Right ventricle myocardium inferior (tissue), 1 donor: ENCODE measurements around the gene TCF3. TPM values are rescaled to one million over a fixed set of nuclear protein-coding genes. Genes with fewer than 3 reads are reported as not detected.
A peak's percentile ranks its signal among the peaks of the same experiment; 100 is the strongest.

Experiments used
- ATAC-seq: fragments of 200-7000 bp; cut with Tn5 transposase; one replicate; pipeline ENCODE4 v1.9.1; 2020; ENCODE audit warnings: mild to moderate bottlenecking, moderate library complexity
- DNase-seq: peaks from one replicate; pipeline ENCODE4 v3.0.0; 2021; ENCODE audit errors: missing footprints
- intact Hi-C: fragments of 100-400 bp; cut with DNase I; formaldehyde crosslinking; loops from one replicate; pipeline ENCODE4 v1.11.0; 2022
- total RNA-seq: library from RNA; stranded (reverse); fragmentation: NEBNext Ultra II Directional; extraction: Animal tissue kit (Norgen Biotek cat#: 25700); gene quantifications from one replicate; pipeline ENCODE4 v1.2.1, GENCODE V29; 2021
- donor health status: DM: no; HTN: yes; CAD: no; lungs with severe emphysema.

TCF3 gene
- total RNA-seq, 1 donor from 2014 or later, result 25.3 TPM

DNA sequence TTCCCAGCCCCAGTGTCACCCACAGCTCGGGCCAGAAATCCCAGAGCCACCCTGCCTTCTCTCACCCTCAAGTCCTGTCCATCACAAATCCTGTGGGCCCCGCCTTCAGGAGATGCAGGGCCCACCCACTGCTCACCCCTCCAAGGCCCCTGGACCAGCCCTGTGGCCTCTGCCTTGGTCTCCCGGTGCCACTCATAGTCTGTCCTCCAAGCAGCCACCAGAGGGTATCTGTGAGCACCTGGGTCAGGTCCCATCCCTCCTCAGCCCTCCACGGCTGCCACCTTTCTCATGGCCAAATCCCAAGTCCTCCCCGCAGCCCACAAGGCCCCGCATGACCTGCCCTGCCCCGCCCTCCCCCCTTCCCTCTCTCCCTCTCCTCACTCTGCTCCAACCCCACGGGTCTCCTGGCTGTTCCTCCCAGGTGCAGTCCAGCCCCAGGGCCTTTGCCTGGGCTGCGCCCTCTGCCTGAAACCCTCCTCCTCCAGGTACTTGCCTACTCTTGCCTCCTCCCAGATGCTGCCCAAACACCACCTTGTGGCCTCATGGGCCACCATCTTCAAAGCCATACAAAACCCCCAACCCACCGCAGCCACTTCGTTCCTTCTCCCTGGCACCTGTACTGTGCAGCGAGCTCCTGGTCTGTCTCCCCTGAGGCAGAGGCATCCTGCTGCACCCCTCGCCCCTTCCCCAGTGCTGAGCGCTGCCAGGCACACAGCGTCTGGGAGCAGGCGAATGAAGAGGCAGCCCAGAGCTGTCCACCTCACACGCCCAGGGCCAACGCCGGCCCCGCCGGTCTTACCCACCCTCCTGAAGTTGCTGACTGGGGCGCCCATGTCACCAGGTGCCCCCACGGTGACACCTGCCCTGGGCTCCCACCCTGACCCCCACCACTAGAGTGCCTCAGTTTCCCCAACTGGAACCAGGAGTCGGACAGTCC lies 34.0 kb downstream of the TCF3 start:
- peak; percentile 48 for DNase-seq
- intact Hi-C loops, result no loop called here
- ATAC-seq, result peak; percentile 58

DNA sequence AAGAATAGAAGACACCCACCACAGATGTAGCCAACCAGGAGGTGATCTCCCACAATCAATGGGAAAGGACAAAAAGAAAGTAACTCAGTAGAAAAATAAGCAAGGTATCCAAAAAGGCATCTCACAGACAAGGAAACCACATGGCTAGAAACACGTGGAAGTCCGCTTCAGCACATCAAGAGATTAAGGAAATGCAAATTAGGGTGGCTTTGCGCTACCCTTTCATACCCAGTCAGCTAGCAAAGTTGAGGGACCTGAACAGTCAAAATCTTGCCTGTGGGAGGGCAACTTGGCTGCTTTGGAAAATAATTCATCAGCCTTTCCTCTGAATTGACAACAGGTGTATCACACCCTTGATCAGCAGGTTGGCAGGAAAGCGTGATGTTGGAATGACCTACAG lies 35.5 kb downstream of the TCF3 start:
- intact Hi-C loops, result no loop called here

GRCh38 chr19:1616396-1616795 lies 36.0 kb downstream of the TCF3 start:
- intact Hi-C loops, result no loop called here
- DNase-seq (no peak), ATAC-seq (peak; percentile 26)

More for the DNA sequence above, 35.5 kb downstream of the TCF3 start:
- no peak for ATAC-seq
- DNase-seq, result no peak

GRCh38 chr19:1615156-1615765 lies 37.2 kb downstream of the TCF3 start:
- intact Hi-C loops, result no loop called here
- ATAC-seq (no peak), DNase-seq (peak; percentile 32)

GRCh38 chr19:1613808-1614570 lies 38.4 kb downstream of the TCF3 start:
- DNase-seq (peak; percentile 56), ATAC-seq (no peak)
- intact Hi-C loops, result no loop called here

DNA sequence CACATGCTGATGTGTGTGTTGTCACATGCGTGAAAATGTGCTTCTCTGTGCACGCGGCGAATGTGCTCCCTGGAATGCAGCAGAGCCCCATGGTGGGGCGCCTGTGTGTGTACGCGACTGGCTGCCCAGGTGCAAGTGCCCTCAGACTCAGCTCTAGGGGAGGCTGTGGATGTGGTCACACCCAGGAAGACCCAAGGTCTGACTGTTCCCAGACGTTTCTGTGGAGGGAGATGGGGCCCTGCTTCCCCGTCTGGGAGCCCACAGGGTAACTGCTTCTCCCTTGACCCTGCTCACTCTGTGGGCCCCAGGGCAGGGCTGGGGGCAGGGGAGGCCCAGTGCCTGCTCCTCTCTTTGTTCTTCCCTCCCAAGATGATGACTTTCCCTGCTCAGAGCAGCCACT lies 39.3 kb downstream of the TCF3 start:
- intact Hi-C loops, result no loop called here
- DNase-seq, result peak; percentile 22

GRCh38 chr19:1612114-1613086 lies 40.0 kb downstream of the TCF3 start:
- ATAC-seq (no peak), DNase-seq (peak; percentile 45)
- intact Hi-C loops, result no loop called here

More for the DNA sequence above, 39.3 kb downstream of the TCF3 start:
- no peak for ATAC-seq

DNA sequence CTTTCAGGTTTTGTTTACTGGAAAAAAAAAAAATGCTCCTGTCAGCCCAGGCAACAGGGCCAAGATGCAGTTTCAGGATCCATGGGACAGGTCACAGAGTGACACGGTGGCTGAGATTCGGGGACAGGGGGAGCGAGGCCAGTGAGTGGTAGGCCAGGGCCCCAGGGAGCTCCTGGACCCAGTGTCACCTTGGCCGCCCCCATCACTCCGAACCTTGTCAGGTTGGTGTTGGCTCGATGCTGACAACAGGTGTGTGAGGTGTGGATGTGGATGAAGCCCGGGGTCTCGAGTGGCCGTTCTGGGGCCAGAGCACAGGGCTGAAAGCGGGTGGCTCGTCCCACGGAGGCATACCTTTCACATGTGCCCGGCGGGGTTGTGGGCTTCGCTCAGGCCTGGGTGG lies 41.1 kb downstream of the TCF3 start:
- DNase-seq (peak; percentile 33), ATAC-seq (no peak)
- intact Hi-C loops, result no loop called here

DNA sequence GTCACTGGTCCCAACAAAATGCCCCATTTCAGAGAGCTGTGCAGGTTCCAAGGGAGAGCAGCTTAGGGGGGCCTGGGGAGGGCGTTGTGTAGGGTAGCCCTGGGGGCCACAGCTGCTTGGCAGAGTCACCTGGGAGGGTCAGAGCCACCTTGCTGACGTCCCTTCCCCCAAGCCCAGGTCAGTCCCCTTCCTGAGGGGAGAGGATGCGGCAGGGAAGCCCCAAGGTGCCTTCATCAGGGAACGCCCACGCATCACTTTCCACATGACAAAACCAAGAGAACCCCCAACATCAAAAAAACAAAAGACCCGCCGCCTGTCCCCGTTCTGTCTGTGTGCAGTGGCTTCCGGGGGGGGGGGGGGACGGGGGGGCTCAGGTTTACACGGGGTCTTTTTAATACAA lies 41.8 kb downstream of the TCF3 start:
- intact Hi-C loops, result no loop called here
- ATAC-seq, result no peak
- DNase-seq, result peak; percentile 8

- ATAC-seq (no peak), DNase-seq (peak; percentile 33)
- intact Hi-C loops, result loop anchor here (5.0 kb wide), 1 partner anchor 62 kb away; no protein-coding TSS in a partner anchor
These were observed 42.5 kb downstream of the TCF3 start for GRCh38 chr19:1609680-1610474.

GRCh38 chr19:1609103-1609396 lies 43.4 kb downstream of the TCF3 start:
- intact Hi-C loops, result loop anchor here (5.0 kb wide), 1 partner anchor 63 kb away; no protein-coding TSS in a partner anchor
- DNase-seq (peak; percentile 50), ATAC-seq (no peak)

GRCh38 chr19:1608359-1609102 lies 43.9 kb downstream of the TCF3 start:
- DNase-seq (peak; percentile 31), ATAC-seq (no peak)
- intact Hi-C loops, result loop anchor here (5.0 kb wide), 1 partner anchor 64 kb away; no protein-coding TSS in a partner anchor

DNA sequence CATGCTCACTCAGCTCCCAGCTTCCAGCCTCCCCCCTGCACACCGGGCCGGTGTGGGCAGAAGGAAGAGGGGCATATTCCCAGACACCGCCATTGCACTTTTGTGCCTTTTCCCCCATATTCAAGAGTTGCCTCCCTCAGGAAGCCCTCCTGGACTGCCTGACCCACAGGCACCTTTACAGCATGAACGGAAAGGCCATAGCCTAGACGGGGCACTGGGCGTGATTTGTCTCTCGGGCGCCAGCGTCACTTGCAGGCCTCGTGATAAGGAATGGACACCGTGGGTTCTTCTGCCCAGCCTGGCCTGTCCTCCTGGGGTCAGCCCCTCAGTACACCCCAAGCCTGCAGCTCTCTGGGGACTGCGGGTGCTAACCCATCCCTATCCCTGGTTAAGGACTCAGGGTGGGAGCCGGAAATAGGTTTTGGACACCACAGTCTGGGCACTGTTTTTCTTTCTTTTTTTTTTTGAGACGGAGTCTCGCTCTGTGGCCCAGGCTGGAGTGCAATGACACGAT lies 46.2 kb downstream of the TCF3 start:
- intact Hi-C loops, result loop anchor here (2.0 to 5.0 kb wide), 2 partner anchors 47 to 66 kb away; partner anchors contain the start of gene TCF3
- DNase-seq, result peak; percentile 74

DNA sequence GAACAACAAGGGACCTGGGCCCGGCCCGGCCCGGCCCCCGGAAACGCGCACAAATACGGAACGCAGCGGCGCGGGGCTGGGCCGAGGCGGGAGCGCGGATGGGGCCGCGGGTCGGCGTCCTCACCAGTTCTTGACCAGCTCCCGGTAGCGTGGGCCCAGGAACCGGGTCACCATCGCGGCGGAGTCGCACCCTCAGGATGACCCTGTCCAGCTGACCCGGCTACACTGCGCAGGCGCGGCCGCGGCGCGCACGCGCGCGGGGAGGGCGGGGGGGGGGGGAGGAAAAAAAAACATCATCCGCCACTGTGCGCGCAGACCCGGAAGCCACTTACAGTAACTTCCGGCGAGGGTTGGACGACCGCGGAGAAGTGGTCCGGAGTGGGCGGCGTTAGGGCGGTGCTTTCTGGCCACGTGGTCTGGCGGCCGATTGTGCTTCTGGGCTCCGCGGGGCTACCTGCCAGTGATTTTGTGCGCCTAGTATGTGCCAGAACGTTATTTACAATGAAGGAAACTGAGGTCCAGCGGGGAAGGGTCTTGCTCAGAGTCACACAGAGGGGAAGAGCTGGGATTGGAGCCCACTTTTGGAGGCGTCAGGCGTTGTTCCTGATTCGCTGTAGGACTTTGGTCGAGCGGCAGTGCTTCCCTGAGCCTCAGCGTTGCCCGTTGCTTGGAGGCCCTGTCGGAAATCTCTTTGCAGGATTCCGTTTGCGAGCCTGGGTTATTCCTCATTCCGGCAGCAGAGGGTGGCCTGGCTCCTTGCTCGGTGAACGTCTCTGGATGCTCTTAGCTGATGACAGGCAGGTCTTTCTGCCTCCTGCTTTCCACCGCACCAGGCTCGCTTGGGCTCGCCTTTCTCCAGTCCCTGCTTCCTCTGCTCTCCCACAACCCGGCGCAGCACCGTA lies 46.9 kb downstream of the TCF3 start, which contains the start of gene UQCR11:
Gene UQCR11, minus strand, starts transcription at position 227 of the 902 bp plus-strand sequence. Its CDS starts 53 bp downstream, at position 174.
- peak; percentile 97 for DNase-seq
- peak; percentile 96 for ATAC-seq
- intact Hi-C loops, result loop anchor here (2.0 to 5.0 kb wide), 2 partner anchors 47 to 67 kb away; partner anchors contain the start of gene TCF3

More for the DNA sequence above, 46.2 kb downstream of the TCF3 start:
- ATAC-seq, result peak; percentile 0

DNA sequence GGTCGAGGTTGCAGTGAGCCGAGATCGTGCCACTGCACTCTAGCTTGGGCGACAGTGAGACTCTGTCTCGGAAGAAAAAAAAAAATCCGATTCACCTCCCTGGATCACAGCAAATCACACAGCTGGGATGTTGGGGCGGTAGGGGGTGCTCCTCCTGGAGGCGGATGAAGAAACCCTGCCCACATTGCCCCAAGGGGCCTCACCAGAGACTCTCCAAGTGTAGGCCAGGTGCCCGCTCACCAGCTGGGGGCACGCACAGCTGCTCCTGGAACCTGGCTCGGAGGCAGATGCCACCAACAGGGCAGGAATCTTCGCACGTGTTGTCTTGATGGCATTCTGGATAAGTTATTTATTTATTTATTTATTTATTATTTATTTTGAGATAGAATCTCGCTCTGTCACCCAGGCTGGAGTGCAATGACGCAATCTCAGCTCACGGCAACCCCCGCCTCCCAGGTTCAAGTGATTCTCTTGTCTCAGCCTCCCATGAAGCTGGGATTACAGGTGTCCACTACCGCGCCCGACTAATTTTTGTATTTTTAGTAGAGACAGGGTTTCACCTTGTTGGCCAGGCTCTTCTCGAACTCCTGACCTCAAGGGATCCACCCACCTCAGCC lies 50.2 kb downstream of the TCF3 start:
- intact Hi-C loops, result no loop called here
- DNase-seq (peak; percentile 33), ATAC-seq (no peak)
